WTC11 (cell line): ENCODE data around the gene FAM221B. TPM values are rescaled to one million over a fixed set of nuclear protein-coding genes. Genes with fewer than 3 reads are reported as not detected.

Source experiments
- ATAC-seq: fragments of 200-7000 bp; cut with Tn5 transposase; 2 replicates; pipeline ENCODE4 v1.10.0; 2021; ENCODE audit warnings: mild to moderate bottlenecking, moderate library complexity
- CTCF ChIA-PET: fragments of 300-600 bp; sonication (Branson Sonifier 250); formaldehyde crosslinking; loops from one replicate; lab custom pipeline; 2021; ENCODE audit warnings: antibody characterized with exemption; lab: Charles Lee
- POLR2A ChIA-PET: fragments of 350-600 bp; sonication (Branson Sonifier 250); formaldehyde crosslinking; loops from one replicate; lab custom pipeline; 2021; ENCODE audit warnings: antibody characterized with exemption; lab: Charles Lee
- DNase-seq: peaks from one replicate; pipeline ENCODE4 v3.0.0; 2021; ENCODE audit warnings: low spot score
- H3K27ac Mint-ChIP-seq: 2 replicates; pipeline ENCODE4 v1.8.0; 2021; ENCODE audit warnings: mixed read lengths
- H3K27me3 Mint-ChIP-seq: 2 replicates; pipeline ENCODE4 v1.8.0; 2021; ENCODE audit warnings: low read depth, mild to moderate bottlenecking, moderate library complexity, mixed read lengths
- H3K36me3 Mint-ChIP-seq: 2 replicates; pipeline ENCODE4 v1.8.0; 2021; ENCODE audit warnings: mixed read lengths
- H3K4me1 Mint-ChIP-seq: 2 replicates; pipeline ENCODE4 v1.8.0; 2022; ENCODE audit warnings: mixed read lengths
- H3K4me3 Mint-ChIP-seq: 2 replicates; pipeline ENCODE4 v1.8.0; 2021; ENCODE audit warnings: mild to moderate bottlenecking, moderate library complexity, mixed read lengths
- H3K9me3 Mint-ChIP-seq: 2 replicates; pipeline ENCODE4 v1.8.0; 2021; ENCODE audit warnings: mixed read lengths
- ELF4 ChIP-seq: sonication (generic); formaldehyde crosslinking; IDR thresholded peaks from 2 replicates; pipeline ENCODE4 v1.8.1; 2022; ENCODE audit warnings: low read depth, mild to moderate bottlenecking, moderate library complexity, missing genetic modification reagents
- JAZF1 ChIP-seq: fragments of 250-450 bp; sonication (Bioruptor Pico); IDR thresholded peaks from 2 replicates; pipeline ENCODE4 v1.9.0; 2021; ENCODE audit warnings: moderate library complexity, mild to moderate bottlenecking, inconsistent platforms
- NFYB ChIP-seq: sonication (generic); formaldehyde crosslinking; conservative IDR thresholded peaks from 2 replicates; pipeline ENCODE4 v1.8.0; 2022; ENCODE audit warnings: low read depth, missing genetic modification reagents
- OVOL2 ChIP-seq: fragments of 250-450 bp; sonication (Bioruptor Pico); IDR thresholded peaks from 2 replicates; pipeline ENCODE4 v1.9.0; 2021; ENCODE audit warnings: mild to moderate bottlenecking, borderline replicate concordance
- RELA ChIP-seq: sonication (generic); formaldehyde crosslinking; IDR thresholded peaks from 2 replicates; pipeline ENCODE4 v1.8.1; 2022; ENCODE audit warnings: missing genetic modification reagents, mild to moderate bottlenecking, borderline replicate concordance
- RORB ChIP-seq: fragments of 250-450 bp; sonication (Bioruptor Pico); IDR thresholded peaks from 2 replicates; pipeline ENCODE4 v1.9.0; 2021; ENCODE audit warnings: mild to moderate bottlenecking
- SMAD3 ChIP-seq: sonication (generic); formaldehyde crosslinking; IDR thresholded peaks from 2 replicates; pipeline ENCODE4 v1.8.0; 2022; ENCODE audit warnings: missing genetic modification reagents, mild to moderate bottlenecking, borderline replicate concordance
- SOX15 ChIP-seq: fragments of 250-450 bp; sonication (Bioruptor Pico); IDR thresholded peaks from 2 replicates; pipeline ENCODE4 v1.9.0; 2021; ENCODE audit warnings: mild to moderate bottlenecking
- SP1 ChIP-seq: sonication (generic); formaldehyde crosslinking; conservative IDR thresholded peaks from 2 replicates; pipeline ENCODE4 v1.8.1; 2022; ENCODE audit warnings: missing genetic modification reagents
- TEAD4 ChIP-seq: sonication (generic); formaldehyde crosslinking; IDR thresholded peaks from 2 replicates; pipeline ENCODE4 v1.8.0; 2022; ENCODE audit warnings: mild to moderate bottlenecking, missing genetic modification reagents
- ZNF219 ChIP-seq: sonication (generic); formaldehyde crosslinking; IDR thresholded peaks from 2 replicates; pipeline ENCODE4 v1.8.0; 2023; ENCODE audit warnings: missing genetic modification reagents, mild to moderate bottlenecking, borderline replicate concordance
- ZNF396 ChIP-seq: fragments of 250-450 bp; sonication (Bioruptor Pico); IDR thresholded peaks from 2 replicates; pipeline ENCODE4 v1.8.0; 2021; ENCODE audit warnings: mild to moderate bottlenecking, moderate library complexity, borderline replicate concordance
- ZNF423 ChIP-seq: fragments of 250-450 bp; sonication (Bioruptor Pico); IDR thresholded peaks from 2 replicates; pipeline ENCODE4 v2.1.2; 2022; ENCODE audit warnings: mild to moderate bottlenecking, moderate library complexity
- total RNA-seq: library from RNA; stranded (reverse); gene quantifications from 3 replicates; pipeline ENCODE4 v1.2.3, GENCODE V29; 2021
- TF ChIP-seq, protein P1 (sequence below): sonication (generic); formaldehyde crosslinking; IDR thresholded peaks from 2 replicates; pipeline ENCODE4 v1.8.0; 2022; ENCODE audit warnings: mild to moderate bottlenecking, missing genetic modification reagents
- TF ChIP-seq, protein P2 (sequence below): sonication (generic); formaldehyde crosslinking; IDR thresholded peaks from 2 replicates; pipeline ENCODE4 v1.8.1; 2023; ENCODE audit warnings: mild to moderate bottlenecking, missing genetic modification reagents
- TF ChIP-seq, protein P3 (sequence below): sonication (generic); formaldehyde crosslinking; IDR thresholded peaks from 2 replicates; pipeline ENCODE4 v1.8.1; 2023; ENCODE audit warnings: mild to moderate bottlenecking, missing genetic modification reagents
- TF ChIP-seq, protein P4 (sequence below): sonication (generic); formaldehyde crosslinking; IDR thresholded peaks from 2 replicates; pipeline ENCODE4 v1.8.1; 2023; ENCODE audit warnings: mild to moderate bottlenecking, missing genetic modification reagents, moderate library complexity
- TF ChIP-seq, protein P5 (sequence below): sonication (generic); formaldehyde crosslinking; conservative IDR thresholded peaks from 2 replicates; pipeline ENCODE4 v1.8.1; 2022; ENCODE audit warnings: mild to moderate bottlenecking, missing genetic modification reagents
- TF ChIP-seq, protein P6 (sequence below): sonication (generic); formaldehyde crosslinking; IDR thresholded peaks from 2 replicates; pipeline ENCODE4 v1.8.1; 2022; ENCODE audit warnings: missing genetic modification reagents, borderline replicate concordance
- TF ChIP-seq, protein P7 (sequence below): sonication (generic); formaldehyde crosslinking; conservative IDR thresholded peaks from 2 replicates; pipeline ENCODE4 v1.8.1; 2023; ENCODE audit warnings: mild to moderate bottlenecking, low read depth, missing genetic modification reagents, moderate library complexity

FAM221B gene
- total RNA-seq, 1 experiment from 2014 or later: 0.11 TPM

DNA sequence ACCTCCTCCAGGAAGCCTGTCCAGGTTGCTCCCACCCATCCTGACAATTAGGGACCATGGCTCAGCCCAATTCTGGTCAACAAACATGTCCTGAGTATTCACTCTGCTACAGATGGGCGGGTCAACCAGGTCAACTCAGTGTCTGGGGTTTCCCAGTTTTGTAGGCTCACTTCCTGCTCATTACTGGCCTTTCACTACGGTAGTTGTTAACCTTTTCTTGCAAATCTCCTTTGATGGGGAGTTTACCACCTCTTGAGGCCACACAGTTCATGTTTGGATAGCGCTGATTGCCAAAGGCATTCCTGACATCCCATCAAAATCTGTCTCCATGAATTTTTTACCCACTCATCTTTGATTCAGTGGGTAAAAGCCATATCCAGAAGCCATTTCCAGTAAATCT lies 14.3 kb upstream of the FAM221B start (continued):
- TF ChIP-seq, protein P1, sequence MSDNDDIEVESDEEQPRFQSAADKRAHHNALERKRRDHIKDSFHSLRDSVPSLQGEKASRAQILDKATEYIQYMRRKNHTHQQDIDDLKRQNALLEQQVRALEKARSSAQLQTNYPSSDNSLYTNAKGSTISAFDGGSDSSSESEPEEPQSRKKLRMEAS (CRISPR knock-in tag): no peak
- TF ChIP-seq, protein P2, sequence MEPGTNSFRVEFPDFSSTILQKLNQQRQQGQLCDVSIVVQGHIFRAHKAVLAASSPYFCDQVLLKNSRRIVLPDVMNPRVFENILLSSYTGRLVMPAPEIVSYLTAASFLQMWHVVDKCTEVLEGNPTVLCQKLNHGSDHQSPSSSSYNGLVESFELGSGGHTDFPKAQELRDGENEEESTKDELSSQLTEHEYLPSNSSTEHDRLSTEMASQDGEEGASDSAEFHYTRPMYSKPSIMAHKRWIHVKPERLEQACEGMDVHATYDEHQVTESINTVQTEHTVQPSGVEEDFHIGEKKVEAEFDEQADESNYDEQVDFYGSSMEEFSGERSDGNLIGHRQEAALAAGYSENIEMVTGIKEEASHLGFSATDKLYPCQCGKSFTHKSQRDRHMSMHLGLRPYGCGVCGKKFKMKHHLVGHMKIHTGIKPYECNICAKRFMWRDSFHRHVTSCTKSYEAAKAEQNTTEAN (CRISPR knock-in tag): no peak
- no peak for TF ChIP-seq SMAD3 (CRISPR knock-in tag)
- no peak for TF ChIP-seq RELA (CRISPR knock-in tag)
- no peak for TF ChIP-seq OVOL2 (CRISPR knock-in tag)
- no peak for TF ChIP-seq ZNF423
- TF ChIP-seq, protein P3, sequence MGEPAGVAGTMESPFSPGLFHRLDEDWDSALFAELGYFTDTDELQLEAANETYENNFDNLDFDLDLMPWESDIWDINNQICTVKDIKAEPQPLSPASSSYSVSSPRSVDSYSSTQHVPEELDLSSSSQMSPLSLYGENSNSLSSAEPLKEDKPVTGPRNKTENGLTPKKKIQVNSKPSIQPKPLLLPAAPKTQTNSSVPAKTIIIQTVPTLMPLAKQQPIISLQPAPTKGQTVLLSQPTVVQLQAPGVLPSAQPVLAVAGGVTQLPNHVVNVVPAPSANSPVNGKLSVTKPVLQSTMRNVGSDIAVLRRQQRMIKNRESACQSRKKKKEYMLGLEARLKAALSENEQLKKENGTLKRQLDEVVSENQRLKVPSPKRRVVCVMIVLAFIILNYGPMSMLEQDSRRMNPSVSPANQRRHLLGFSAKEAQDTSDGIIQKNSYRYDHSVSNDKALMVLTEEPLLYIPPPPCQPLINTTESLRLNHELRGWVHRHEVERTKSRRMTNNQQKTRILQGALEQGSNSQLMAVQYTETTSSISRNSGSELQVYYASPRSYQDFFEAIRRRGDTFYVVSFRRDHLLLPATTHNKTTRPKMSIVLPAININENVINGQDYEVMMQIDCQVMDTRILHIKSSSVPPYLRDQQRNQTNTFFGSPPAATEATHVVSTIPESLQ (CRISPR knock-in tag): no peak
- TF ChIP-seq SP1: no peak
- TF ChIP-seq ZNF219 (CRISPR knock-in tag): no peak
- no peak for TF ChIP-seq RORB
- TF ChIP-seq TEAD4 (CRISPR knock-in tag): no peak

DNA sequence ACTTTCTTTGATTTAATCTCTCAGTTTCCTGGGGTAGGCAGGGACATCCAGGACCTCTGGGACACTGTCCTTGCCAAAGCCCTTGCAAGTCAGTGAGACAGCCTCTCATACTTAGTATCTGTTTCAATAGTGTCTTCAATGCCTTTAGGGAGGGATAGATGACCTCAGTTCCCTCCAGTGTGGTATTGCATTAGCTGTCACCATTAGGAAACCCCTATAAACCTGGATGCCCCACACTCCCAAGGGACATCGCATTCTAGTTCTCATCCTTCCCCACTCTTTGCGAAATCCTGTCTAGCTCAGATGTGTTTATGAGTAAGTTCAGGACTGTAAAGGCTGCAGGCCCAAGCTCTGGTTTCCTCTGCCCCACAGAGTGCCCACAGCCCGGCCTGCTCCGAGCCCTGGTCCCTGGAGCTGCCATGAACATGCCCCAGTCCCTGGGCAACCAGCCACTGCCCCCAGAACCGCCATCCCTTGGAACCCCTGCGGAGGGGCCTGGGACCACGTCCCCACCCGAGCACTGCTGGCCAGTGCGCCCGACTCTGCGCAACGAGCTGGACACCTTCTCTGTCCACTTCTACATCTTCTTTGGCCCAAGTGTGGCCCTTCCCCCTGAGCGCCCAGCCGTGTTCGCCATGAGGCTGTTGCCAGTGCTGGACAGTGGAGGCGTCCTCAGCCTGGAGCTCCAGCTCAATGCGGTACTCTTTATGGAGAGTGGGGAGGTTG lies 13.7 kb upstream of the FAM221B start:
- H3K4me1 Mint-ChIP-seq: peaks cover 37% of the 10 kb centered on the region
- H3K27ac Mint-ChIP-seq: no peak overlapping the region
- H3K36me3 Mint-ChIP-seq: no peaks in the 10 kb centered on the region
- ATAC-seq (no peak), DNase-seq (no peak)
- peaks cover 40% of the 10 kb centered on the region for H3K27me3 Mint-ChIP-seq
- H3K4me3 Mint-ChIP-seq: no peak overlapping the region
- CTCF ChIA-PET: interaction anchor here (1.1 to 1.2 kb wide), 2 partner anchors 40 to 86 kb away, joined by 3 to 6 read pairs; no protein-coding TSS in a partner anchor
- POLR2A ChIA-PET: no interaction called here
- H3K9me3 Mint-ChIP-seq: no peaks in the 10 kb centered on the region
- TF ChIP-seq, protein P4, sequence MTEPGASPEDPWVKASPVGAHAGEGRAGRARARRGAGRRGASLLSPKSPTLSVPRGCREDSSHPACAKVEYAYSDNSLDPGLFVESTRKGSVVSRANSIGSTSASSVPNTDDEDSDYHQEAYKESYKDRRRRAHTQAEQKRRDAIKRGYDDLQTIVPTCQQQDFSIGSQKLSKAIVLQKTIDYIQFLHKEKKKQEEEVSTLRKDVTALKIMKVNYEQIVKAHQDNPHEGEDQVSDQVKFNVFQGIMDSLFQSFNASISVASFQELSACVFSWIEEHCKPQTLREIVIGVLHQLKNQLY: no peak
- TF ChIP-seq SOX15 (CRISPR knock-in tag) (no peak), NFYB (no peak), ZNF396 (CRISPR knock-in tag) (no peak), ELF4 (CRISPR knock-in tag) (no peak), JAZF1 (no peak)
- TF ChIP-seq, protein P5, sequence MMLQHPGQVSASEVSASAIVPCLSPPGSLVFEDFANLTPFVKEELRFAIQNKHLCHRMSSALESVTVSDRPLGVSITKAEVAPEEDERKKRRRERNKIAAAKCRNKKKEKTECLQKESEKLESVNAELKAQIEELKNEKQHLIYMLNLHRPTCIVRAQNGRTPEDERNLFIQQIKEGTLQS (CRISPR knock-in tag): no peak
- TF ChIP-seq, protein P6, sequence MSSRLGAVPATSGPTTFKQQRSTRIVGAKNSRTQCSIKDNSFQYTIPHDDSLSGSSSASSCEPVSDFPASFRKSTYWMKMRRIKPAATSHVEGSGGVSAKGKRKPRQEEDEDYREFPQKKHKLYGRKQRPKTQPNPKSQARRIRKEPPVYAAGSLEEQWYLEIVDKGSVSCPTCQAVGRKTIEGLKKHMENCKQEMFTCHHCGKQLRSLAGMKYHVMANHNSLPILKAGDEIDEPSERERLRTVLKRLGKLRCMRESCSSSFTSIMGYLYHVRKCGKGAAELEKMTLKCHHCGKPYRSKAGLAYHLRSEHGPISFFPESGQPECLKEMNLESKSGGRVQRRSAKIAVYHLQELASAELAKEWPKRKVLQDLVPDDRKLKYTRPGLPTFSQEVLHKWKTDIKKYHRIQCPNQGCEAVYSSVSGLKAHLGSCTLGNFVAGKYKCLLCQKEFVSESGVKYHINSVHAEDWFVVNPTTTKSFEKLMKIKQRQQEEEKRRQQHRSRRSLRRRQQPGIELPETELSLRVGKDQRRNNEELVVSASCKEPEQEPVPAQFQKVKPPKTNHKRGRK (CRISPR knock-in tag): no peak
- TF ChIP-seq, protein P7, sequence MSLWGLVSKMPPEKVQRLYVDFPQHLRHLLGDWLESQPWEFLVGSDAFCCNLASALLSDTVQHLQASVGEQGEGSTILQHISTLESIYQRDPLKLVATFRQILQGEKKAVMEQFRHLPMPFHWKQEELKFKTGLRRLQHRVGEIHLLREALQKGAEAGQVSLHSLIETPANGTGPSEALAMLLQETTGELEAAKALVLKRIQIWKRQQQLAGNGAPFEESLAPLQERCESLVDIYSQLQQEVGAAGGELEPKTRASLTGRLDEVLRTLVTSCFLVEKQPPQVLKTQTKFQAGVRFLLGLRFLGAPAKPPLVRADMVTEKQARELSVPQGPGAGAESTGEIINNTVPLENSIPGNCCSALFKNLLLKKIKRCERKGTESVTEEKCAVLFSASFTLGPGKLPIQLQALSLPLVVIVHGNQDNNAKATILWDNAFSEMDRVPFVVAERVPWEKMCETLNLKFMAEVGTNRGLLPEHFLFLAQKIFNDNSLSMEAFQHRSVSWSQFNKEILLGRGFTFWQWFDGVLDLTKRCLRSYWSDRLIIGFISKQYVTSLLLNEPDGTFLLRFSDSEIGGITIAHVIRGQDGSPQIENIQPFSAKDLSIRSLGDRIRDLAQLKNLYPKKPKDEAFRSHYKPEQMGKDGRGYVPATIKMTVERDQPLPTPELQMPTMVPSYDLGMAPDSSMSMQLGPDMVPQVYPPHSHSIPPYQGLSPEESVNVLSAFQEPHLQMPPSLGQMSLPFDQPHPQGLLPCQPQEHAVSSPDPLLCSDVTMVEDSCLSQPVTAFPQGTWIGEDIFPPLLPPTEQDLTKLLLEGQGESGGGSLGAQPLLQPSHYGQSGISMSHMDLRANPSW (CRISPR knock-in tag): no peak
